Transverse colon (tissue), 4 donors: ENCODE data around the gene CTRB1. TPM values are rescaled to one million over a fixed set of nuclear protein-coding genes. Genes with fewer than 3 reads are reported as not detected.
A peak's percentile ranks its signal among the peaks of the same experiment; 100 is the strongest.

ENCODE experiments used
- DNase-seq: peaks from one replicate; pipeline ENCODE4 v3.0.0-alpha.2; 2019
- H3K27ac ChIP-seq, 4 donors: fragments of 200-600 bp; sonication (generic); 2 replicates each; pipeline ENCODE4 v1.5.1; 2016 to 2018; ENCODE audit warnings: inconsistent platforms in 4 of 4
- H3K27me3 ChIP-seq: fragments of 200-600 bp; sonication (generic); 2 replicates; pipeline ENCODE4 v1.5.1; 2017; ENCODE audit warnings: inconsistent platforms
- H3K36me3 ChIP-seq, 4 donors: fragments of 200-600 bp; sonication (generic); 2 replicates each; pipeline ENCODE4 v1.5.1; 2017 to 2019; ENCODE audit warnings: inconsistent platforms in 4 of 4
- H3K4me1 ChIP-seq, 4 donors: fragments of 200-600 bp; sonication (generic); 2 replicates each; pipeline ENCODE4 v1.5.1; 2017 to 2020; ENCODE audit warnings: inconsistent platforms in 4 of 4
- H3K4me3 ChIP-seq, 4 donors: fragments of 200-600 bp; sonication (generic); 1 replicate in 1 of 4; 2 replicates in 3 of 4; pipeline versions ENCODE4 v1.5.1 to v1.6.1; 2017 to 2019; ENCODE audit warnings: inconsistent platforms in 4 of 4
- H3K9me3 ChIP-seq, 2 donors: fragments of 200-600 bp; sonication (generic); 2 replicates each; pipeline ENCODE4 v1.5.1; 2017 to 2019; ENCODE audit warnings: inconsistent platforms in 2 of 2
- EP300 ChIP-seq: sonication (generic); formaldehyde crosslinking; IDR thresholded peaks from one replicate; pipeline ENCODE4 v1.6.1; 2017; ENCODE audit warnings: antibody characterized with exemption, low read depth
- POLR2A ChIP-seq: fragments of 450-650 bp; IDR thresholded peaks from one replicate; pipeline ENCODE4 v1.6.1; 2016; ENCODE audit warnings: antibody characterized with exemption, mild to moderate bottlenecking, moderate library complexity
- POLR2AphosphoS5 ChIP-seq, 3 donors: sonication (generic); formaldehyde crosslinking; IDR thresholded peaks; one replicate each; pipeline ENCODE4 v1.6.1; 2016; ENCODE audit warnings: antibody characterized with exemption in 3 of 3
- WGBS, 2 donors: methylation state at CpG; one replicate each; pipeline ENCODE4 v1.1.5; 2018; ENCODE audit warnings: low coverage in 1 of 2; 5-methylcytosine and 5-hydroxymethylcytosine counted together
- in situ Hi-C, 4 donors: fragments of 200-750 bp; cut with MboI; loops; one replicate each; pipeline versions ENCODE4 v1.15.0 to v1.15.1; 2017; ENCODE audit warnings: low sequenced_read_pairs in 3 of 4, low pct_ligation_motif_present in 1 of 4, low pct_unique_long_range_greater_than_20kb in 1 of 4
- intact Hi-C: fragments of 100-400 bp; cut with DNase I; formaldehyde crosslinking; loops from one replicate; pipeline ENCODE4 v1.15.1; 2023; ENCODE audit warnings: low total_unique reads
- total RNA-seq, 4 donors: library from RNA; depleted of rRNA; stranded (reverse); fragments of >200 nt; gene quantifications; one replicate each; pipeline ENCODE4 v1.1.0, GENCODE V29; 2016
- TF ChIP-seq, protein P1 (sequence below), 5 experiments: fragments of 200-600 bp in 3 of 5; fragments of 450-650 bp in 2 of 5; sonication (generic) in 3 of 5; IDR thresholded peaks; 1 replicate in 2 of 5; 2 replicates in 3 of 5; pipeline ENCODE4 v1.5.1; 2016 to 2017; ENCODE audit warnings: antibody characterized with exemption in 5 of 5, inconsistent platforms in 3 of 5, mild to moderate bottlenecking in 2 of 5, moderate library complexity in 1 of 5

Gene CTRB1
- total RNA-seq, 4 donors from 2014 or later = not detected

DNA sequence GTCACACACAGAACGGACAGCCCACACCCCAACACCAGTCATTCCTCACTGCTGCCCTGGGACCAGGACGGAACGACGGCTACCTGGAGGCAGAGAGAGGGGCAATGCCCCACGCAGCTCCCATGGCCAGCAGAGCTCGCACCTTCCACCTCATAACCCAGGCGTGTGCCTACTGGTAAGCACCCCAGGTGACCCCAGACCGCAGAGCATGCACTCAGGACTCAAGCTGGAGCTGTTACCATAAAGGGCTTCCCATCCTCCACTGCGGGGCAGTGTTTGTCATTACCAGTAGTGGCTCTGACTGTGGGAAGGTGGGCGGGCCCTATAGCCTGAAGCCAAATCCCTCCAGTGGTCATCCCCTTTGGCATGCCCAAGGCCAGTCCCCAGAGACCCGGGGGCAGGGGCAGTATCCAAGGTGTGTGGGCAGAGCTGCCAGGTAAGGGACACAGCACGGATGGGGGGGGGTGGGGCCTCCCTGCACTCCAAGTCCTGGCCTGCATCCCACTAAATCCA is 37.3 kb downstream of the CTRB1 start:
- H3K9me3 ChIP-seq = no peaks in the 10 kb centered on the region
- no peaks in the 10 kb centered on the region for H3K27me3 ChIP-seq
- TF ChIP-seq POLR2A (no peak), POLR2AphosphoS5 (IDR thresholded peaks at IDR 0.05) (no peak), EP300 (no peak)
- TF ChIP-seq, protein P1, sequence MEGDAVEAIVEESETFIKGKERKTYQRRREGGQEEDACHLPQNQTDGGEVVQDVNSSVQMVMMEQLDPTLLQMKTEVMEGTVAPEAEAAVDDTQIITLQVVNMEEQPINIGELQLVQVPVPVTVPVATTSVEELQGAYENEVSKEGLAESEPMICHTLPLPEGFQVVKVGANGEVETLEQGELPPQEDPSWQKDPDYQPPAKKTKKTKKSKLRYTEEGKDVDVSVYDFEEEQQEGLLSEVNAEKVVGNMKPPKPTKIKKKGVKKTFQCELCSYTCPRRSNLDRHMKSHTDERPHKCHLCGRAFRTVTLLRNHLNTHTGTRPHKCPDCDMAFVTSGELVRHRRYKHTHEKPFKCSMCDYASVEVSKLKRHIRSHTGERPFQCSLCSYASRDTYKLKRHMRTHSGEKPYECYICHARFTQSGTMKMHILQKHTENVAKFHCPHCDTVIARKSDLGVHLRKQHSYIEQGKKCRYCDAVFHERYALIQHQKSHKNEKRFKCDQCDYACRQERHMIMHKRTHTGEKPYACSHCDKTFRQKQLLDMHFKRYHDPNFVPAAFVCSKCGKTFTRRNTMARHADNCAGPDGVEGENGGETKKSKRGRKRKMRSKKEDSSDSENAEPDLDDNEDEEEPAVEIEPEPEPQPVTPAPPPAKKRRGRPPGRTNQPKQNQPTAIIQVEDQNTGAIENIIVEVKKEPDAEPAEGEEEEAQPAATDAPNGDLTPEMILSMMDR (IDR thresholded peaks at IDR 0.05) = no peak
- no peaks in the 10 kb centered on the region for H3K36me3 ChIP-seq
- H3K4me3 ChIP-seq = no peak overlapping the region
- H3K27ac ChIP-seq = peak overlapping the region; percentile 47 to 96 (median 82)
- no peak for DNase-seq
- peaks cover 45 to 75% (median 60%) of the 10 kb centered on the region in 4 donors for H3K4me1 ChIP-seq
- in situ Hi-C loops (no loop called here), intact Hi-C loops (no loop called here)
- 69% methylated on average over 12 of the region's 12 CpGs; no CpG with 5 or more reads in 1 of the 2 donors for WGBS, 2 donors

GRCh38 chr16:75256696-75257343 is 38.0 kb downstream of the CTRB1 start:
- 23 to 41% methylated on average over 2 to 12 of the region's 14 CpGs for WGBS, 2 donors
- no peak for TF ChIP-seq POLR2A
- TF ChIP-seq EP300 = no peak
- Histone ChIP-seq H3K36me3 (no peaks in the 10 kb centered on the region), H3K9me3 (no peaks in the 10 kb centered on the region), H3K4me3 (no peak overlapping the region), H3K4me1 (peaks cover 50 to 79% (median 66%) of the 10 kb centered on the region in 4 donors), H3K27me3 (no peaks in the 10 kb centered on the region), H3K27ac (peak overlapping the region; percentile 47 to 96 (median 82))
- intact Hi-C loops = no loop called here
- peak; percentile 46 for DNase-seq
- in situ Hi-C loops = no loop called here

DNA sequence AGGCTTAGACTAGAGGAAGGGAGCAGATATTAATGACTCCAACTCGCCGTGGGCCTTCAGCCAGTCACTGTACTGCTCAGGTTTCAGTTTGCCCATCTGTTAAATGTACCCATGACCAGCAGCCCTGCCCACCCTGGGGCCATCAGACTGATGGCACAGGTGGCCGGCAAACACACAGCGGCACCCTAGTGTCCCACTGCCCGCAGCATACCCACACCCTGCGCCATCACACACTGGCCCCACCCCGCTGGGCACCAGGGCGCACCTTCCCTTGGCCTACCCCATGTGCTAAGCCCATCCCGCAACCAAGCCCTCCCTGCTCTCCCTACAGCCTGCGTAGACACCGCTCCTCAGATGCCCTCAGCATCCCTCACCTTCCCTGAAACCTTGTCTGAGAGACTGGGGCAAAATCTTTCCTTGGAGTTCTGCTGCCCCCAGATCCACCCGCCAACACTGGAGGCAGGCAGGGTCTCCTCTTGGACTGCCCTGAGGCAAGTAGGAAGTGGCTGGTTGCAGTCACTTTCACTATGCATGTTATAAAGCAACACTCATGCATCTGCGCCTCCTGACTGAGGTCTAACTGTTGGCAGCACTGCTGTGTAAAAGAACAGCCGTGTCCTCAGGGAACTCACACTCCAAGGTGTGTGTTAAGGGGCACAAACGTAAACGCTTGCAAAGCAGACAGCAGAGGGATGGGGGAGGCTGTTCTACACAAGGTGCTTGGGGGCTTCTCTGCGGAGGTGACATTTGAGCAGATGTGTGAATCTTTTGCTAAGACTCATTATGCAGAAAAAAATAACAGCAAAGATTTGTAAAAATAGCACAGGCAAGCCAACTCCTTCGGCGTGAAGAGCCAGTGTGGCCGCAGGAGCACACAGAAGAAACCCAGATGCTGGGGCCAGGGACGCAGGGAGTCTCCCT is 39.4 kb downstream of the CTRB1 start:
- intact Hi-C loops (no loop called here), in situ Hi-C loops (no loop called here)
- WGBS, 2 donors = 84 to 93% methylated on average over 3 to 21 of the region's 21 CpGs
- Histone ChIP-seq H3K27ac (peak overlapping the region in 1 of 4 donors; percentile 69), H3K36me3 (no peaks in the 10 kb centered on the region), H3K9me3 (no peaks in the 10 kb centered on the region), H3K4me1 (peaks cover 47 to 79% (median 66%) of the 10 kb centered on the region in 4 donors), H3K4me3 (no peak overlapping the region), H3K27me3 (no peaks in the 10 kb centered on the region)
- no peak for DNase-seq
- TF ChIP-seq, protein P1 (IDR thresholded peaks at IDR 0.05) = no peak
- no peak for TF ChIP-seq POLR2AphosphoS5 (IDR thresholded peaks at IDR 0.05)
- no peak for TF ChIP-seq POLR2A
- no peak for TF ChIP-seq EP300

DNA sequence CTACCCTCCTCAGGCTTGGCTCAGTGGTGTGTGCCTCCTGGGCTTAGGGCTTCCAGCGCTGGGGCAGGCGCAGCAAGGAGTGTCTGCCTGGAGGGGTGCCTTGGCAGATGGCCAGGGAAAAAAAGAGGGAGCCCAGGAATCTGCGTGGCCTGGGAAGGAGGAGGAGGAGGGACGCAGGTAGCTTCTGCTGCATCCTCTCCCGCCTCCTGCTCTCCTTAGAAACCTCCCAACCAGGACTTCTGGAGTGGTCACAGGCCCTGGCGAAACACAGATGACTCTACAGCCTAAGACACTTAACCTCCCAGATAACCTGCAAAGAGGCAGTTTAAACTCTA is 40.0 kb downstream of the CTRB1 start:
- Histone ChIP-seq H3K9me3 (no peaks in the 10 kb centered on the region), H3K36me3 (no peaks in the 10 kb centered on the region), H3K27ac (no peak overlapping the region)

More for the DNA sequence above, 40.0 kb downstream of the CTRB1 start:
- no peak for DNase-seq
- no peaks in the 10 kb centered on the region for H3K27me3 ChIP-seq
- H3K4me3 ChIP-seq = no peak overlapping the region
- in situ Hi-C loops = no loop called here
- intact Hi-C loops = no loop called here
- WGBS, 2 donors = 81% methylated on average over 6 of the region's 6 CpGs; no CpG with 5 or more reads in 1 of the 2 donors
- H3K4me1 ChIP-seq = peaks cover 47 to 79% (median 67%) of the 10 kb centered on the region in 4 donors
- TF ChIP-seq POLR2A (no peak), EP300 (no peak), POLR2AphosphoS5 (IDR thresholded peaks at IDR 0.05) (no peak)
- TF ChIP-seq, protein P1 (IDR thresholded peaks at IDR 0.05) = no peak
